ENCODE results near the gene MAP4K4. TPM values are rescaled to one million over a fixed set of nuclear protein-coding genes. Genes with fewer than 3 reads are reported as not detected.

The MAP4K4 gene
- total RNA-seq, 3 donors from 2014 or later: 26.4 to 54.6 (median 34.2) TPM

DNA sequence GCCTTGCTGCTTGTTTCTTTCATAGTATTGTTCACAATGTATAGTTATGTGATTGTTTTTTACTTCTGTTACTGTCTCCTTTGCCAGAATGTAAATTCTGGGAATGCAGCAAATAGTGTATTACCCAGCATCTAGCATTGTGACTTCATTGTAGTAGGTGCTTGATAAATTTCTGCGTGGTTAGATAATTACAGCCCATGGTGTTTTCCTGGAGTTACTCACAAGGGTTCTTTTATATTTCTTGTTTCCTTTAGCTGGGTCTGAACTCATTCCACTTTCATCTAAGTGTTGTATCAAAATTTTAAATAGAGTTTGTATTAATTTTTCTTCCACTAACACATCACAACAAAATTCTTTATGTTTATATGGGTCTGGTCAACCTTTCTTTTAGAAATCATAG is 132.6 kb downstream of the MAP4K4 start:
- no peaks in the 10 kb centered on the region for H3K4me1 ChIP-seq (ENCODE audit: low read depth)
- no peak overlapping the region for H3K4me3 ChIP-seq
- H3K9me3 ChIP-seq: no peaks in the 10 kb centered on the region
- intact Hi-C loops (cut with DNase I, micrococcal nuclease): loop anchor here (5.0 to 10.0 kb wide), 2 partner anchors 408 to 415 kb away; no protein-coding TSS in a partner anchor
- no peak for ATAC-seq
- TF ChIP-seq, protein P1, sequence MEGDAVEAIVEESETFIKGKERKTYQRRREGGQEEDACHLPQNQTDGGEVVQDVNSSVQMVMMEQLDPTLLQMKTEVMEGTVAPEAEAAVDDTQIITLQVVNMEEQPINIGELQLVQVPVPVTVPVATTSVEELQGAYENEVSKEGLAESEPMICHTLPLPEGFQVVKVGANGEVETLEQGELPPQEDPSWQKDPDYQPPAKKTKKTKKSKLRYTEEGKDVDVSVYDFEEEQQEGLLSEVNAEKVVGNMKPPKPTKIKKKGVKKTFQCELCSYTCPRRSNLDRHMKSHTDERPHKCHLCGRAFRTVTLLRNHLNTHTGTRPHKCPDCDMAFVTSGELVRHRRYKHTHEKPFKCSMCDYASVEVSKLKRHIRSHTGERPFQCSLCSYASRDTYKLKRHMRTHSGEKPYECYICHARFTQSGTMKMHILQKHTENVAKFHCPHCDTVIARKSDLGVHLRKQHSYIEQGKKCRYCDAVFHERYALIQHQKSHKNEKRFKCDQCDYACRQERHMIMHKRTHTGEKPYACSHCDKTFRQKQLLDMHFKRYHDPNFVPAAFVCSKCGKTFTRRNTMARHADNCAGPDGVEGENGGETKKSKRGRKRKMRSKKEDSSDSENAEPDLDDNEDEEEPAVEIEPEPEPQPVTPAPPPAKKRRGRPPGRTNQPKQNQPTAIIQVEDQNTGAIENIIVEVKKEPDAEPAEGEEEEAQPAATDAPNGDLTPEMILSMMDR (IDR thresholded peaks at IDR 0.05): no peak
- no peaks in the 10 kb centered on the region for H3K36me3 ChIP-seq (ENCODE audit: low read depth)
- DNase-seq: no peak

DNA sequence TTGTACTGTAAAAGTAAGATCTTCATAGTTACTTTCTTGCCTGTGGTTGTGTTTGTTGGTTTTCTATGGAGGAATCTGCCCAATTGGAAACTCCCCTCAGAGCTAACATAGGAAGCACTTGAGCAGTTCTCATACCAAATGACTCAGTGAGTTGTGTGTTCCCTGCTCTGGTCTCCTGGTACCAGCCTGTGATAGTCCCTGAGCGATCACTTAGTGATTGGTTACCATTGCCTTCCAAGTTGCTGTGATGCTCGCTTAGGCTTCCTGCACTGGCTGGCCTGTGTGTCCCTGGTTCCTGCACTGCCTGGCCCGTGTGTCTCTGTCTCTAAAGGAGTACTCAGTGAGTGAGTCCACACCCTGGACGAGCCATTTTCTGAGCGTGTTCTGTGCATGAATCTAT is 133.0 kb downstream of the MAP4K4 start:
- TF ChIP-seq, protein P1 (IDR thresholded peaks at IDR 0.05): no peak
- Histone ChIP-seq H3K9me3 (no peaks in the 10 kb centered on the region), H3K4me3 (no peak overlapping the region), H3K36me3 (ENCODE audit: low read depth) (no peaks in the 10 kb centered on the region), H3K4me1 (ENCODE audit: low read depth) (no peaks in the 10 kb centered on the region)
- ATAC-seq (no peak), DNase-seq (no peak)
- intact Hi-C loops (cut with DNase I, micrococcal nuclease): loop anchor here (5.0 to 10.0 kb wide), 2 partner anchors 408 to 416 kb away; no protein-coding TSS in a partner anchor

DNA sequence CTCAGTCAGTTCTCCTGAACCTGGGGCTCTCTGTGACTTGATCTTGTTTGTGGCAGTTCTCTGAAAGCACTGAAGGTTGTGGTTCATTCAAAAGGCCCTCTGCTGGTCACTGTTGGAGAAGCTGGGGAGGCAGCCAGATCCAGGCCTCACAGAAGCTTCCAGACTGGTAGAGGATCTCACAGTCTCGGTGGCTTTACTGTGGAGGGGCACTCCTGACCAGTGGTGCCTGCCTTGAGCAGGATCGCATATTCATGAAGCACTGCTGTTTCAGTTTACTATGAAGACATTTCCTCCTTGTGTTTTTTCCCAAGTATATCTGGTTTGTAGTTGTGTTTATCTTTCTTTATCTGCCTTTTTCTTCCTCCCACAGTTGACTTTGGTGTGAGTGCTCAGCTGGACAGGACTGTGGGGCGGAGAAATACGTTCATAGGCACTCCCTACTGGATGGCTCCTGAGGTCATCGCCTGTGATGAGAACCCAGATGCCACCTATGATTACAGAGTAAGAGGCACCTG is 133.9 kb downstream of the MAP4K4 start:
- ATAC-seq (peak; percentile 89), DNase-seq (peak in 2 of 3 donors; percentile 70 to 88)
- Histone ChIP-seq H3K36me3 (ENCODE audit: low read depth) (no peaks in the 10 kb centered on the region), H3K4me1 (ENCODE audit: low read depth) (no peaks in the 10 kb centered on the region), H3K9me3 (no peaks in the 10 kb centered on the region), H3K4me3 (no peak overlapping the region)
- TF ChIP-seq, protein P1 (IDR thresholded peaks at IDR 0.05): peak; percentile 73
- intact Hi-C loops (cut with DNase I, micrococcal nuclease): loop anchor here (5.0 to 10.0 kb wide), 2 partner anchors 409 to 417 kb away; no protein-coding TSS in a partner anchor

DNA sequence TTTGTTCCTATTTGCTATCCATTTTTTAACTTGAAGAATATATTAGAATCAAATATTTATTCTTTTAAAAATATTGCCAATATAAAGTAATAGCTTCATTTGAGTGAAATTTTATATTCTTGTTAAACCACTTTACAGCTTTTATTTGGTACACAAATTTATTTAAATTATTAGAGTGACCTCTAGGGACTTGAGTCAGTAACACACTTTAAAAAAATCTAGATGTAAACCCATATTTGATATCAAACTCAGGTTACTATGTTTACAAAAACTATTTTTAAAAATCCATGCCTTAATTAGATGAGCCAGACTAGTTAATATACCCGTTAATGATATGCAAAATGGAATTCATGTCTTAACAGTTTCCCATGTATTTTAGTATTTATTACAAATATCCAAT is 134.6 kb downstream of the MAP4K4 start:
- Histone ChIP-seq H3K9me3 (no peaks in the 10 kb centered on the region), H3K4me3 (no peak overlapping the region), H3K36me3 (ENCODE audit: low read depth) (no peaks in the 10 kb centered on the region), H3K4me1 (ENCODE audit: low read depth) (no peaks in the 10 kb centered on the region)
- DNase-seq (no peak), ATAC-seq (no peak)
- TF ChIP-seq, protein P1 (IDR thresholded peaks at IDR 0.05): no peak
- intact Hi-C loops (cut with DNase I, micrococcal nuclease): loop anchor here (5.0 to 10.0 kb wide), 2 partner anchors 410 to 417 kb away; no protein-coding TSS in a partner anchor

DNA sequence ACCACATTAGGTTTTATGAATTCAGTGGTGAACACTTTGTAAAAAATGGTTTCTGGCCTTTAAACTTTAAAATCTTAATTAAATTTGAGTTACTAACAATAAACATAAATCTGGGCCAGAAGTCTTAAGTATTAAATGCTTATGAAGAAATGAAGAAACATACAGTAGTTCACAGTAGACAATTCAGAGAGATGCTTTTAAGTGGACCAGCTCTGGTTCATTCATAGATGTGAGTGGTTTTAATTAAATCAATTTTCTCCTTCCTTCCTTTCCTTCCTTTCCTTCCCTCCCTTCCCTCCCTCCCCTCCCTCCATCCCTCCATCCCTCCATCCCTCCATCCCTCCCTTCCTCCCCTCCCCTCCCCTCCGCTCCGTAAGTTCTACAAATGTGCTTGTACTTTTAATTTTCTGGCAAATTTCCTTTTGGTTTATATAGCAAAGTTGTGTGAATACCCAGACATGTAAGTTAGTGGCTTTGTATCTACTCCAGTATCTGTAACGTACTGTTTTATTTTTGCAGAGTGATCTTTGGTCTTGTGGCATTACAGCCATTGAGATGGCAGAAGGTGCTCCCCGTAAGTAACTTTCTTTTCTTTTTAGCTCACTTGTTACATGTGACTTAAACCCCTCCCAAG is 136.5 kb downstream of the MAP4K4 start:
- ATAC-seq: no peak
- Histone ChIP-seq H3K9me3 (no peaks in the 10 kb centered on the region), H3K4me3 (no peak overlapping the region), H3K36me3 (ENCODE audit: low read depth) (no peaks in the 10 kb centered on the region), H3K4me1 (ENCODE audit: low read depth) (no peaks in the 10 kb centered on the region)
- intact Hi-C loops (cut with DNase I, micrococcal nuclease): loop anchor here (5.0 to 10.0 kb wide), 2 partner anchors 412 to 419 kb away; no protein-coding TSS in a partner anchor
- DNase-seq: no peak
- TF ChIP-seq, protein P1 (IDR thresholded peaks at IDR 0.05): no peak

Measured in mucosa of descending colon (tissue), 3 donors.